Measurements from ENCODE around the gene PLXNA4. TPM values are rescaled to one million over a fixed set of nuclear protein-coding genes. Genes with fewer than 3 reads are reported as not detected.

The PLXNA4 gene
- total and polyA plus RNA-seq, 10 donors, result 0.15 to 14.7 (median 8.7) TPM

GRCh38 chr7:132461032-132461592 is 115.2 kb downstream of the PLXNA4 start:
- no peaks in the 10 kb centered on the region for H3K36me3 ChIP-seq
- intact Hi-C loops (cut with DNase I; ENCODE audit: low total_unique reads), result no loop called here
- no peak overlapping the region for H3K27ac ChIP-seq
- no peak overlapping the region for H3K4me3 ChIP-seq
- no peaks in the 10 kb centered on the region for H3K9me3 ChIP-seq
- no peak for DNase-seq
- peaks cover 0 to 4% (median 0%) of the 10 kb centered on the region in 7 donors for H3K27me3 ChIP-seq (replicated peaks in 1 of 7)
- no peak for TF ChIP-seq CTCF (IDR thresholded peaks at IDR 0.05 in 8 of 11, conservative IDR thresholded peaks at IDR 0.05 in 3 of 11)
- no peak for TF ChIP-seq POLR2AphosphoS5 (IDR thresholded peaks at IDR 0.05)
- no peak for TF ChIP-seq POLR2A (IDR thresholded peaks at IDR 0.05)
- H3K4me1 ChIP-seq, result peaks cover 0 to 16% (median 0%) of the 10 kb centered on the region in 6 donors
- 41 to 44% (median 42%) methylated on average over 2 of the region's 2 CpGs for WGBS, 5 donors

- 75 to 95% (median 87%) methylated on average over 10 of the region's 10 CpGs for WGBS, 5 donors
- no peak for DNase-seq
- intact Hi-C loops (cut with DNase I; ENCODE audit: low total_unique reads), result no loop called here
- H3K4me3 ChIP-seq, result no peak overlapping the region
- no peak overlapping the region for H3K27ac ChIP-seq
- TF ChIP-seq POLR2AphosphoS5 (IDR thresholded peaks at IDR 0.05), result no peak
- TF ChIP-seq POLR2A (IDR thresholded peaks at IDR 0.05), result no peak
- TF ChIP-seq CTCF (IDR thresholded peaks at IDR 0.05 in 8 of 11, conservative IDR thresholded peaks at IDR 0.05 in 3 of 11), result no peak
- H3K9me3 ChIP-seq, result no peaks in the 10 kb centered on the region
- no peaks in the 10 kb centered on the region for H3K36me3 ChIP-seq
- no peaks in the 10 kb centered on the region for H3K27me3 ChIP-seq (replicated peaks in 1 of 7)
- peaks cover 0 to 38% (median 2%) of the 10 kb centered on the region in 6 donors for H3K4me1 ChIP-seq
Measured at GRCh38 chr7:132458729-132459128, 117.5 kb downstream of the PLXNA4 start.

GRCh38 chr7:132457658-132458057 is 118.6 kb downstream of the PLXNA4 start:
- Histone ChIP-seq H3K9me3 (no peaks in the 10 kb centered on the region), H3K36me3 (no peaks in the 10 kb centered on the region), H3K27me3 (replicated peaks in 1 of 7) (no peaks in the 10 kb centered on the region), H3K4me1 (peaks cover 0 to 39% (median 2%) of the 10 kb centered on the region in 6 donors), H3K4me3 (no peak overlapping the region), H3K27ac (no peak overlapping the region)
- no peak for TF ChIP-seq POLR2A (IDR thresholded peaks at IDR 0.05)
- no peak for TF ChIP-seq POLR2AphosphoS5 (IDR thresholded peaks at IDR 0.05)
- no peak for TF ChIP-seq CTCF (IDR thresholded peaks at IDR 0.05 in 8 of 11, conservative IDR thresholded peaks at IDR 0.05 in 3 of 11)
- intact Hi-C loops (cut with DNase I; ENCODE audit: low total_unique reads), result no loop called here
- no peak for DNase-seq
- WGBS, 5 donors, result 67 to 97% (median 90%) methylated on average over 3 of the region's 3 CpGs

GRCh38 chr7:132456418-132456817 is 119.9 kb downstream of the PLXNA4 start:
- H3K4me3 ChIP-seq, result no peak overlapping the region
- intact Hi-C loops (cut with DNase I; ENCODE audit: low total_unique reads), result no loop called here
- no peak for TF ChIP-seq POLR2AphosphoS5 (IDR thresholded peaks at IDR 0.05)
- no peak for TF ChIP-seq POLR2A (IDR thresholded peaks at IDR 0.05)
- H3K27ac ChIP-seq, result no peak overlapping the region
- H3K36me3 ChIP-seq, result no peaks in the 10 kb centered on the region
- no peaks in the 10 kb centered on the region for H3K27me3 ChIP-seq (replicated peaks in 1 of 7)
- H3K4me1 ChIP-seq, result peaks cover 0 to 37% (median 3%) of the 10 kb centered on the region in 6 donors
- no peak for DNase-seq
- WGBS, 5 donors, result 74 to 83% (median 80%) methylated on average over 7 of the region's 7 CpGs
- no peaks in the 10 kb centered on the region for H3K9me3 ChIP-seq
